Measurements from ENCODE around the gene SLC16A9.

DNA sequence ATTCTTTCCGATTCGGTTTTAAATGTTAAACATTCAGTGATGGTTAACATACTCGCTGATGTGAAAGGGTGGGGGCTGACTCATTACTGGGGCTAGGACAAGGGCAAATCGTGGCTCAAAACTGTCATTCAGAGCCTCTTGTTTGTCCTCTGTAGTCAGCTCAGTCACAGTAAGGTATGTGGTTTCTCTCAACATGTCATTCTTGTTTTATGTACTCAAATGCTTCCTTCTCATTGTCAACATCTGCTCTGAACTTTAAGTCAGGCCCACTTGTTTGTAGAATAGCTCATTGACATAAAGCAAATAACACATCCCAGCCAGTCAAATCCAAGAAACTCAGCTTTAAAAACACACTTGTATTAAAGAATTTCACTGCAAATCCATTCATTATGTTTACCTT is 7.3 kb downstream of the SLC16A9 start:
- TF ChIP-seq, protein P1, sequence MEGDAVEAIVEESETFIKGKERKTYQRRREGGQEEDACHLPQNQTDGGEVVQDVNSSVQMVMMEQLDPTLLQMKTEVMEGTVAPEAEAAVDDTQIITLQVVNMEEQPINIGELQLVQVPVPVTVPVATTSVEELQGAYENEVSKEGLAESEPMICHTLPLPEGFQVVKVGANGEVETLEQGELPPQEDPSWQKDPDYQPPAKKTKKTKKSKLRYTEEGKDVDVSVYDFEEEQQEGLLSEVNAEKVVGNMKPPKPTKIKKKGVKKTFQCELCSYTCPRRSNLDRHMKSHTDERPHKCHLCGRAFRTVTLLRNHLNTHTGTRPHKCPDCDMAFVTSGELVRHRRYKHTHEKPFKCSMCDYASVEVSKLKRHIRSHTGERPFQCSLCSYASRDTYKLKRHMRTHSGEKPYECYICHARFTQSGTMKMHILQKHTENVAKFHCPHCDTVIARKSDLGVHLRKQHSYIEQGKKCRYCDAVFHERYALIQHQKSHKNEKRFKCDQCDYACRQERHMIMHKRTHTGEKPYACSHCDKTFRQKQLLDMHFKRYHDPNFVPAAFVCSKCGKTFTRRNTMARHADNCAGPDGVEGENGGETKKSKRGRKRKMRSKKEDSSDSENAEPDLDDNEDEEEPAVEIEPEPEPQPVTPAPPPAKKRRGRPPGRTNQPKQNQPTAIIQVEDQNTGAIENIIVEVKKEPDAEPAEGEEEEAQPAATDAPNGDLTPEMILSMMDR (IDR thresholded peaks at IDR 0.05; ENCODE audit: insufficient read depth, low read length, poor library complexity, severe bottlenecking) = no peak
- no peak for TF ChIP-seq EZH2phosphoT487 (conservative IDR thresholded peaks at IDR 0.05; ENCODE audit: low read length)

All from SU-DHL-6 (cell line).